ENCODE results near the gene HERC3.

Gene HERC3

GRCh38 chr4:88591787-88592599 lies at the start of gene HERC3:
TSS of gene HERC3 (plus strand) at chr4:88592480. CDS start at chr4:88605824, 13,344 bp downstream.
- DNase-seq: peak; percentile 93

GRCh38 chr4:88549815-88550214 lies 42.5 kb upstream of the HERC3 start:
- no peak for DNase-seq

GRCh38 chr4:88567591-88567990 lies 24.7 kb upstream of the HERC3 start:
- no peak for DNase-seq

- DNase-seq: no peak
Observed at GRCh38 chr4:88570001-88570400, 22.3 kb upstream of the HERC3 start.

GRCh38 chr4:88573276-88573980 lies 18.9 kb upstream of the HERC3 start:
- no peak for DNase-seq

GRCh38 chr4:88573995-88574394 lies 18.3 kb upstream of the HERC3 start:
- no peak for DNase-seq

GRCh38 chr4:88575186-88575585 lies 17.1 kb upstream of the HERC3 start:
- no peak for DNase-seq

GRCh38 chr4:88582493-88582892 lies 9.8 kb upstream of the HERC3 start:
- no peak for DNase-seq

GRCh38 chr4:88583631-88584470 lies 8.4 kb upstream of the HERC3 start:
- DNase-seq: no peak

- DNase-seq: no peak
Observed at GRCh38 chr4:88584471-88584900, 7.8 kb upstream of the HERC3 start.

- no peak for DNase-seq
Observed at GRCh38 chr4:88585917-88586316, 6.4 kb upstream of the HERC3 start.

GRCh38 chr4:88587306-88587705 lies 5.0 kb upstream of the HERC3 start:
- no peak for DNase-seq

GRCh38 chr4:88592600-88593448 lies 544 bp downstream of the HERC3 start:
- DNase-seq: peak; percentile 87

- no peak for DNase-seq
Observed at GRCh38 chr4:88597970-88598660, 5.8 kb downstream of the HERC3 start.

GRCh38 chr4:88599298-88599697 lies 7.0 kb downstream of the HERC3 start:
- no peak for DNase-seq

- no peak for DNase-seq
Observed at GRCh38 chr4:88599714-88600113, 7.4 kb downstream of the HERC3 start.

- DNase-seq: no peak
Observed at GRCh38 chr4:88600176-88600838, 8.0 kb downstream of the HERC3 start.

- DNase-seq: no peak
Observed at GRCh38 chr4:88604978-88605678, 12.8 kb downstream of the HERC3 start.

GRCh38 chr4:88605736-88606135 lies 13.5 kb downstream of the HERC3 start:
- no peak for DNase-seq

- DNase-seq: no peak
Observed at GRCh38 chr4:88606832-88607231, 14.6 kb downstream of the HERC3 start.

Measured in activated CD4-positive, alpha-beta T cell treated with anti-CD3 and anti-CD28 coated beads, Interleukin-2, Interleukin-6, amounts not matched to agents 100 ng/mL and 50 ng/mL, durations not matched to agents 16 hours and 8 hours (primary cell).